Measurements from ENCODE around the gene DDA1. TPM values are rescaled to one million over a fixed set of nuclear protein-coding genes. Genes with fewer than 3 reads are reported as not detected.

Gene DDA1
- total RNA-seq, 1 donor from 2014 or later: 123 TPM

DNA sequence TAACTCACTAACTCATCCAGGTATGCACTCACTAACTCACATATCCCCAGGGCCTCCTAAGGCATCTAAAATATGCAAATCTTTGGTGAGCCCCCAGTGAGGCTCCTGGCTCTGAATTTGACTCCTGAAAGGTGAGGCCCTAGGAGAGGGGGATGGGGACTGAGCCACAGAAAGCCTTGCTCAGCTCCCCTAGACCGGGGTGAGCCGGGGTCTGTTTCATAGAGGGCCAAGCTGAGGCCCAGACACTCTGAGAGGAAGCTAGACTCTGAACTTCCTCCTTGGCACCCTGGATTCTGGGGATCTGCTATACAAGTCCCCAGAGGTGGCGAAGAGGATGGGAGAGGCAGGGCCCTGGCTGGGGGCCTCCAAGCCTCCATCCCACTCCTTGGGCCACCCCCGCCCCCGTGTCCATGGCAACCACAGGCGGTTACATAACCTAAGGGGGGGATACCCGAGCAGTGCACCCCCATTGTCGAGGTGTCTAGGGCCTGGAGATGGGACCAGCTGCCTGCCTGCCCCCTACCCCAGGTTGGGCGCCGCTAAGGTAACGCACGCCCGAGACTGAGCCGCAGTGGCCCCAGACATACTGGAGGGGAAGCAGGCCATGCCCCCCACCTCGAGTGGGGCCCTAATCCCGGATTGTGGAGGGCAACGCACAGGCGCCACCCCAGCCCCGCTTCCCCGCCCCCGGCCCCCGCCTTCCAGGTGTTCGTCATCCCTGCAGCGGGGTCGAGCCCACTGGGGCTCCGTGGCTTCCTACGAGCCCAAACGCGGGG lies 6.8 kb upstream of the DDA1 start:
- Histone ChIP-seq H3K9me3 (ENCODE audit: insufficient read depth, low read depth, low read length) (no peaks in the 10 kb centered on the region), H4K20me1 (ENCODE audit: insufficient read depth, low read length) (peaks cover 3% of the 10 kb centered on the region), H2AFZ (ENCODE audit: low read depth, low read length) (peak overlapping the region; percentile 67), H3K36me3 (ENCODE audit: insufficient read depth, low read length) (no peaks in the 10 kb centered on the region), H3K4me2 (ENCODE audit: low read length) (peak overlapping the region; percentile 87), H3K79me2 (ENCODE audit: insufficient read depth, low read length) (peaks cover 7% of the 10 kb centered on the region), H3K4me3 (ENCODE audit: insufficient read depth, low read depth, low read length) (peak overlapping the region; percentile 57), H3K4me1 (ENCODE audit: insufficient read depth, low read length) (peaks cover 12% of the 10 kb centered on the region), H3K9ac (ENCODE audit: low read length) (peak overlapping the region; percentile 75), H3K27ac (ENCODE audit: low read depth, low read length) (no peak overlapping the region), H3K27me3 (ENCODE audit: insufficient read depth, low read length) (no peaks in the 10 kb centered on the region)
- DNase-seq (ENCODE audit: low read depth) (no peak), FAIRE-seq (no peak)
- Mint-ChIP-seq H3K27me3 (ENCODE audit: low read depth, unreplicated experiment) (no peaks in the 10 kb centered on the region), H3K27ac (ENCODE audit: unreplicated experiment) (no peak overlapping the region), H3K36me3 (ENCODE audit: low read depth, unreplicated experiment) (peaks cover 2% of the 10 kb centered on the region), H3K4me1 (ENCODE audit: low read depth, unreplicated experiment) (peaks cover 1% of the 10 kb centered on the region), H3K4me3 (ENCODE audit: unreplicated experiment) (peak overlapping the region; percentile 78), H3K9me3 (ENCODE audit: unreplicated experiment) (no peaks in the 10 kb centered on the region)
- TF ChIP-seq EZH2 (IDR thresholded peaks at IDR 0.05; ENCODE audit: insufficient read depth, low read length): no peak
- TF ChIP-seq, protein P1, sequence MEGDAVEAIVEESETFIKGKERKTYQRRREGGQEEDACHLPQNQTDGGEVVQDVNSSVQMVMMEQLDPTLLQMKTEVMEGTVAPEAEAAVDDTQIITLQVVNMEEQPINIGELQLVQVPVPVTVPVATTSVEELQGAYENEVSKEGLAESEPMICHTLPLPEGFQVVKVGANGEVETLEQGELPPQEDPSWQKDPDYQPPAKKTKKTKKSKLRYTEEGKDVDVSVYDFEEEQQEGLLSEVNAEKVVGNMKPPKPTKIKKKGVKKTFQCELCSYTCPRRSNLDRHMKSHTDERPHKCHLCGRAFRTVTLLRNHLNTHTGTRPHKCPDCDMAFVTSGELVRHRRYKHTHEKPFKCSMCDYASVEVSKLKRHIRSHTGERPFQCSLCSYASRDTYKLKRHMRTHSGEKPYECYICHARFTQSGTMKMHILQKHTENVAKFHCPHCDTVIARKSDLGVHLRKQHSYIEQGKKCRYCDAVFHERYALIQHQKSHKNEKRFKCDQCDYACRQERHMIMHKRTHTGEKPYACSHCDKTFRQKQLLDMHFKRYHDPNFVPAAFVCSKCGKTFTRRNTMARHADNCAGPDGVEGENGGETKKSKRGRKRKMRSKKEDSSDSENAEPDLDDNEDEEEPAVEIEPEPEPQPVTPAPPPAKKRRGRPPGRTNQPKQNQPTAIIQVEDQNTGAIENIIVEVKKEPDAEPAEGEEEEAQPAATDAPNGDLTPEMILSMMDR (IDR thresholded peaks at IDR 0.05; ENCODE audit: insufficient read depth, low read depth, low read length): no peak

DNA sequence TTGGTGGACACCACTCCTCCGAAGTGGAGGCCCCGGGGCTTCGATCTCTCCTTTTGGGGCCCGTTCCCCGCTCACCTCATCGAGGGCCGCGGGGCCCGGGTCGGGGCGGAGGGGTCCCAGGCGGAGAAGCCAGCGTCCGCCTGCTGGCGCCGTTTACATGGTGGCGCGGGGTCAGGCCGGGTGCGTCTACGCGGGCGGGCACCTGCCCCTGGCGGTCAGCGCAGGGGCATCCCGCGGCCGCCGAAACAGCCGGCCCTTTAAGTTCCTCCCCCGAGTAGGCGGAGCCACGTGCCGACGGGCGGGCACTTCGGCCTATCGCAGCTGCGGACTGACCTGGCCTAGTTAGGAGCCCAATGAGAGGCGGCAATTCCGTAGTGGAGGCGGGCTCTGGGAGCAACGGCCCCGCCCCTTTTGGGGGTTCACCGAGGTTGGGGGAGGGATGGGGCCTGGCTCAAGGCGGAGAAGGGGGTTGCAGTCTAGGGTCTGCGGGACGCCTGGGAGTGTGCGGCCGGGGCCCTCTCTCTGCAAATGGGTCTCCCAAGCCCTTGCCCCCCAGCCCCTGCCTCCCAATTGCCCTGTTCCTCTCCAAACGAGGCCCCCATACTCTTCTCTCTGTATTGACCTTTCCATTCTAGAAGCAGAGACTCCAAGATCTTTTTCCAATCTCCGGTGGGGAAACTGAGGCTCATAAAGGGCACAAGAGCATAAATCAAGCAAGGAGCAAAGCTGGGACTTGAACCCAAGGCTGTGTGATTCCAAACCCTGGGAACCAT lies 6.0 kb upstream of the DDA1 start, which contains the start of gene ABHD8:
Gene ABHD8 (minus strand): TSS at position 259 of the 773 bp plus-strand sequence. CDS start 1,809 bp downstream, outside the sequence.
- peaks cover 7% of the 10 kb centered on the region for H3K79me2 ChIP-seq (ENCODE audit: insufficient read depth, low read length)
- H2AFZ ChIP-seq (ENCODE audit: low read depth, low read length): peak within 1 kb of the TSS; percentile 67
- DNase-seq (ENCODE audit: low read depth): peak; percentile 81
- Mint-ChIP-seq H3K9me3 (ENCODE audit: unreplicated experiment) (no peaks in the 10 kb centered on the region), H3K27me3 (ENCODE audit: low read depth, unreplicated experiment) (no peaks in the 10 kb centered on the region), H3K36me3 (ENCODE audit: low read depth, unreplicated experiment) (peaks cover 2% of the 10 kb centered on the region), H3K4me3 (ENCODE audit: unreplicated experiment) (peak within 1 kb of the TSS; percentile 78), H3K4me1 (ENCODE audit: low read depth, unreplicated experiment) (peaks cover 1% of the 10 kb centered on the region), H3K27ac (ENCODE audit: unreplicated experiment) (no peak within 1 kb of the TSS)
- peak within 1 kb of the TSS; percentile 57 for H3K4me3 ChIP-seq (ENCODE audit: insufficient read depth, low read depth, low read length)
- H3K36me3 ChIP-seq (ENCODE audit: insufficient read depth, low read length): no peaks in the 10 kb centered on the region
- peak within 1 kb of the TSS; percentile 75 for H3K9ac ChIP-seq (ENCODE audit: low read length)
- H3K9me3 ChIP-seq (ENCODE audit: insufficient read depth, low read depth, low read length): no peaks in the 10 kb centered on the region
- H3K27me3 ChIP-seq (ENCODE audit: insufficient read depth, low read length): no peaks in the 10 kb centered on the region
- H4K20me1 ChIP-seq (ENCODE audit: insufficient read depth, low read length): peaks cover 3% of the 10 kb centered on the region
- H3K4me1 ChIP-seq (ENCODE audit: insufficient read depth, low read length): peaks cover 12% of the 10 kb centered on the region
- peak within 1 kb of the TSS; percentile 87 for H3K4me2 ChIP-seq (ENCODE audit: low read length)
- no peak within 1 kb of the TSS for H3K27ac ChIP-seq (ENCODE audit: low read depth, low read length)
- no peak for FAIRE-seq
- TF ChIP-seq, protein P1 (IDR thresholded peaks at IDR 0.05; ENCODE audit: insufficient read depth, low read depth, low read length): no peak
- TF ChIP-seq EZH2 (IDR thresholded peaks at IDR 0.05; ENCODE audit: insufficient read depth, low read length): no peak
